ENCODE measurements around the gene UGT3A2.
"Not testable (repeated sequence)": the region's sequence is repeated elsewhere in the genome, so short reads cannot be mapped to it uniquely, and the experiment has no call there.

Gene UGT3A2

GRCh38 chr5:36049949-36050348 lies 16.7 kb downstream of the UGT3A2 start:
- DNase-seq: no peak

GRCh38 chr5:36047384-36048160 lies 19.1 kb downstream of the UGT3A2 start:
- no peak for DNase-seq

DNA sequence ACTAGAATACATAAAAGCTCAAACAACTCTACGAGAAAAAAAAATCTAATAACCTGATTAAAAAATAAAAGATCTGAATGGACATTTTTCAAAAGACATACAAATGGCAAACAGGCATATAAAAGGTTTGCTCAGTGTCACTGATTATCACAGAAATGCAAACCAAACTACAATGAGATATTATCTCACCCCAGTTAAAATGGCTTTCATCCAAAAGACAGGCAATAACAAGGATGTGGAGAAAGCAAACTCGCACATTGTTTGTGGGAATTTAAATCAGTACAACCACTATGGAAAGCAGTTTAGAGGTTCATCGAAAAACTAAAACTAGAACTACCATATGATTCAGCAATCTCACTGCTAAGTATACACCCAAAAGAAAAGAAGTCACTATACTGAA lies 20.8 kb downstream of the UGT3A2 start:
- no peak for DNase-seq

DNA sequence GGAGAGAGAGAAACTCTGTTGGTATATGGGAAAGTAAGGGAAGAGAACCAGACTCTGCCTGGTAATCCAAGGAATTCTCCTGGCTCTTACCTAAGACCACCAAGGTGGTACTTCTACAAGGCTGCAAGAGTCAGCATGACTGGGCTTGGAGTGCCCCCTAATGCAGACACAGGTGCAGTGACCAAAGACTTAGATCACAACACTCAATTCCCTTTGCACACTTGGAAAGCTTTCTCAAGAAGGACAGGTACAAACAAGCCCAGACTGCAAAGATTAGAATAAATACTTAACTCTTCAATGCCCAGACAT lies 25.2 kb downstream of the UGT3A2 start:
- DNase-seq: no peak

- DNase-seq: no peak
Observed at GRCh38 chr5:36040651-36041536, 25.8 kb downstream of the UGT3A2 start.

GRCh38 chr5:36035696-36036095 lies 31.0 kb downstream of the UGT3A2 start:
- DNase-seq: no peak

- not testable (repeated sequence) for DNase-seq
Observed at GRCh38 chr5:36034536-36035134, 32.0 kb downstream of the UGT3A2 start.

DNA sequence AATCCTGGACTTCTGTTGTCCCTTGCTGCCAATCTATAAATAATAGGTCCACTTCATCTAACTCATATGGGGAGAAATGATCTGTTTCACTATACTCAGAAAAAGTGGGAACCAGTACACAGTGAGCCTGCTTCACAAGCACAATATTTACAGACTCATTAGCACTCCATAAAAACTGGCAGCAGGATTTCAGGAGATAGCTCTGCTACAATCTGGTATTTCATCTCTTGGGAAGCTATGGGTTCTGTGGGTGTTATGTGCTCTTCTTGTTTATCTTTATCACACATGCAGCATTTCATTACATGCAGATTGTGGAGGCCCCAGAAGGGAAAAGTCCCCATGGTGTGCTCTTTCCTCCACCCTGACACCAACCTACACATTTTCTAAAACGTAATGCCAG lies 33.2 kb downstream of the UGT3A2 start:
- no peak for DNase-seq

DNA sequence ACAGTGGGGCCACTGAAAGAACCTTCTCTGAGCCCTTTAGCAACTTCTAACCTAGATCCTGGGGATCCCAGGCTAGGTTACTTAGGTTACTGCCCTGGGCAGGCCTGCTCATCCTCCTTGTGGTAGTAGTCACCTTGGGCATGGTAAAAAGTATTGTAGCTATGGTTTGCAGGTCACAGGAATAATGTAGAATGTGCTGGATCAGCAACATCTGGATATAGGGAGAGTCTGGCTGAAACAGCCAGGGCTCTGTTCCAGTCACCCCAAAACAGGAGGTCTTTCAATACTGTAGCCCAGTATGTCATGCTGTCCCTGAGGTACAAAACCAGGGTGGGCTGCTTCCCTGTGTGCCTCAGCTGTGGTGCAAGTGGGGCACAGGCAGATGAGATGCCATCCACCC lies 33.6 kb downstream of the UGT3A2 start:
- no peak for DNase-seq

DNA sequence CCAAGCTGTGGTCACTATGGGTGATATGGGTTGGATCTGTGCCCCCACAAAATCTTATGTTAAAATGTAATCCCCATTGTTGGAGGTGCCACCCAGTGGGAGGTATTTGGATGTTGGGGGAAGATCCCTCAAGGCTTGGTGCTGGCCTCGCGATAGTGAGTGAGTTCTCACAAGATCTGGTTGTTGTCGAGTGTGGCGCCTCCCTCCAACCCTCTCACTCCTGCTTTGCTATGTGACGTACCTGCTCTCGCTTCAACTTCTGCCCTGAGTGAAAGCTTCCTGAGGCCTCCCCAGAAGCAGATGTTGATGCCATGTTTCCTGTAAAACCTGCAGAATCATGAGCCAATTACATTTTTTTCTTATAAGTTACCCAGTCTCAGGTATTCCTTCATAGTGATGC lies 35.5 kb downstream of the UGT3A2 start:
- no peak for DNase-seq

- no peak for DNase-seq
Observed at GRCh38 chr5:36029914-36030313, 36.8 kb downstream of the UGT3A2 start.

DNA sequence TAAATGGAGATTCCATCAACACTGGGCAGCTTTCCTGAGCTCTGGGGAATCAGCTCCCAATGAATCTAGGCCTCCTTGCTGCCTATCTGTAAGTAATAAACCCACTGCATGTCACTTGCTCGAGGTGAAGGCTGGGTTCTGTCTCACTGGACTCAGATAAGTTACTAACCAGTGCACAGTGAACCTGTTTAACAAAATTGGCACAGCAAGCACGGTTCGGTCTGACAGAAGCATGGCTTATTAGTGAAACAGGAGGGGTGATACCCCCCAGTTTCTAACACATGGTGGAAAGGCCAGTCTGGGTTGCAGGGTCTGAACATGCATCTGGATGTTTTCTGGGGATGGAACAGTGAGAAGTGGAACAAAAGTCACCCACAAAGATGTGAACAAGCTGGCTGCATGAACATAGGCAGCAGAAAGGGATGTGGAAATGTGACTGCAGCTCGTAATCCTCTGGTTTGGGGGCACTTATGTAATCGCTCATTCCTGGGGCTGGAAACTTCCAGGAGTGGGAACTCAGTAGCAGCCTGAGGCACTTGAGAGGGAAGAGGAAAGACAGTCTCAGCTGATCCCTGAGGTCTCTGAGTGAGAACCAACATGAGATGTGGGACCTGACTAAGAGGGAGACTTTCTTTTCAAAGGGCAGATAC lies 37.7 kb downstream of the UGT3A2 start:
- DNase-seq: no peak

DNA sequence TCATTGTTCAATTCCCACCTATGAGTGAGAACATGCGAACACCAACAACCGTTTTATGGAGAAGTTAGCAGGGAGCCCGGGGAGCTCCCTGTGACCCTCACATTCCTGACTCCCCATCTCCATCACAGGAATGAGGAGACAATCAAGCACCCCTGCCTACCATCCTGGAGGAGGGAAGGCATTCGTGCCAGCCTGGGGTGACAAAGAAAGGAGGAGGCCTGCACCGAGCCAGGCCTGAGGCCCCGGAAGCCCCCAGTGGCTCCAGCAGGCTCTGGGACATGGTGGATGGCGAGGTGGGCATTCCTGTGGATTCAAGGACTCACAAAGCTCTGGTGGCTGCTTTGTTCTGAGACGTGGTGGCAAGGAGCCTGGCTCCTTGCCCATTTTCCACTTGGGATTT lies 39.0 kb downstream of the UGT3A2 start:
- no peak for DNase-seq

DNA sequence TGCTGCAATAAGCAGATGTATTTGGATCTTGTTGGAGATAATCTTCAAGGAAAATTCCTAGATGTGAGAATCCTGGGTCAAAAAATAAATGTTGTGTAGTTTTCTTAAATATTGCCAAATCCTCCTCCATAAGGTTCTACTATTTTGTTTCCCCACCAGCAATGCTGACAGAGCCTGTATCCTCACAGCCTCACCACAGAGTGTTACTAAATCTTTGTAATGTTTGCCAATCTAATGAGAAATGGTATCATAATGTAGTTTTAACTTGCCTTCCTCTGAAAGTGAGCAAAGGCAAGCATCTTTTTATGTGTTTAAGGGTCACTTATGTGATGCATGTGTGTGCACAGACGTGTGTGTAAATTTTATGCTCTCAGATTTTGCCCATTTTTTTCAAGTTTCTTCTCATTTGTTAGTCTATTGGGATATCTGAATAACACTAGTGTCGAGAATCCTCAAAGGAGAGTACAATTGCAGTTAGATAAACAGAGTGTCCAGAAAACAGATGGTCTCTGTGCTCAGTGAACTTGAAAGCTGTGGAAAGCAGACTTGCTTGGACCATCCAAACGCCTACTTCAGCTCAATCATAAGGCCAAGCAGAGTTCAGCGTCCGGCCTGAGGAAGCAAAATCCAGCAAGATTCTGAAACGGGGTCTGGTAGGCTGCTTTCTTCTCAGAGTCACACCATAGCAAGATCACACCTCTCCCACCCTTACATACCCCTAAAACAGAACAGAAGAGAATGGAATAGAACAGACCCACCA lies 39.8 kb downstream of the UGT3A2 start:
- no peak for DNase-seq

GRCh38 chr5:36022246-36022645 lies 44.4 kb downstream of the UGT3A2 start:
- not testable (repeated sequence) for DNase-seq

- DNase-seq: not testable (repeated sequence)
Observed at GRCh38 chr5:36019584-36019983, 47.1 kb downstream of the UGT3A2 start.

DNA sequence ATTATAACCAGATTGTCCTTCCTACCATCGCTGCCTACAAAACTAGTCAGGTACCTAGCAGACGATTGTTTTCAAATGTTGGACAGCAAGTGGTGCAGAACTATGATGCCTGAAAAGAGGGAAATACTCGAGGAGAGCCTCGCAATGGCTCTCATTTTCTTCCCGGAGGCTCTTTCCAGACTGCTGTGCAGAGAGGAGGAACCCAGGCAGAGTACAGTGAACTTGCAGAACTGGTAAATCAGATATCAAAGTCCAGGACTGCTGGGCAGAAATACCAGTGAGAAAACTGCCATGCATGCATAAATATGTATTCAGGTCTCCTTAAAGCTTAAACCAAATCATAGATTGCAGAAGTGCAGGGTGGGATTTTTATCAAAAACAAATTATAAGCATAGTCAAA lies 49.1 kb downstream of the UGT3A2 start:
- no peak for DNase-seq

DNA sequence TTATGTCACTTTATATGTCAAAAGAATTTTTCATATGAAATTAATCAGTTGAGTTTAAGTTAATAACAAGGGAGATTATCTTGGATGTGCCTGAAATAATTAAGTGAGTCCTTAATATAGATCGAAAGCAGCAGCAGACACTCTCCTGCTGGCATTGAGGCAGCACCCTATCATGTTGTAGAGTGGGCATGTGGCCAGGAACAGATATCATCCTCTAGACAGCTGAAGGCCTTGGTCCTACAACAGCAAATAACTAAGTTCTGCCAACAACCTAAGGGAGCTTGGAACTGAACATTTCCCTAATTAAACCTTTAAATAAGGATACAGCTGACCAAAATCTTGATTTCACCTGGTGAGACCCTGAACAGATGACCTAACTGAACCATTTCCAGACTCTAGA lies 49.7 kb downstream of the UGT3A2 start:
- no peak for DNase-seq

- DNase-seq: no peak
Observed at GRCh38 chr5:36013182-36013581, 53.5 kb downstream of the UGT3A2 start.

- no peak for DNase-seq
Observed at GRCh38 chr5:36009698-36010097, 57.0 kb downstream of the UGT3A2 start.

DNA sequence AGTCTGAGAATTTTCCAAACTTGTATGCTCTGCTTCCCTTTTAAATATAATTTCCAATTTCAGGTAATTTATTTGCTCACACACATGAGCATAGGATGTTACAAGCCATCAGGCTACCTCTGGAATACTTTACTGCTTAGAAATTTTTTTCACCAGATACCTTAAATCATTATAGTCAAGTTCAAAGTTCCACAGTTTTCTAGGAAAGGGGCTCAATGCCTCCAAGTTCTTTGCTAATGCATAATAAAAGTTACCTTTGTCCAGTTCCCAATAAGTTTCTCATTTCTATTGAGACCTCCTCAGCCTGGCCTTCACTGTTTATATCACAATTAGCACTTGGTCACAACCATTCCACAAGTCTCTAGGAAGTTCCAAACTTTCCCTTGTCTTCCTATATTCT lies 59.3 kb downstream of the UGT3A2 start:
- no peak for DNase-seq

GRCh38 chr5:36006163-36006562 lies 60.5 kb downstream of the UGT3A2 start:
- no peak for DNase-seq

DNA sequence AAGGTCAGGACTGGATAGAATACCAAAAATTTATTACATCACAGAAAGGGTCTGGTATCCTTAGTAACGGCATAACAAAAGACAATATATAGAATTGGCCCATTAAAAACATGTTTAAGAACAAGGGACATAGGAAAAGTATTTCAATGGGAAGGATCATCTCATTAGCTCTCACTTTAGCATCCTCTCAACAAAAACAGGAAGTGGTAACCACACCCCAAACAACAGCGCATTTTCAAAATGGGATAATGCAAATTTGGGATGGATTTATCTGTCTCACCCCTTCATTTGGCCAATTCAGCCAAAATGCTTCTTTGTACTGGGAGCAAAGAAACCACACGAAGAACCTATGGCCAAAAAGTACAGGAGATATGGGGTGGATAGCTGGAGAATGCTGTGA lies 65.7 kb downstream of the UGT3A2 start:
- no peak for DNase-seq
